Keratinocyte (primary cell): Measurements from ENCODE around the gene TADA3. TPM values are rescaled to one million over a fixed set of nuclear protein-coding genes. Genes with fewer than 3 reads are reported as not detected.

Source experiments
- DNase-seq: peaks from one replicate; pipeline ENCODE4 v3.0.0-alpha.2; 2011; ENCODE audit warnings: low read depth, missing footprints, low spot score
- FAIRE-seq: peaks from 2 replicates; lab custom pipeline; 2011; peaks lifted over from hg19 to GRCh38; lab: Jason Lieb, UNC
- H2AFZ ChIP-seq: 2 replicates; pipeline ENCODE4 v1.6.0; 2012; ENCODE audit warnings: low read length, control low read depth, inconsistent platforms; ENCODE audit not compliant: control insufficient read depth
- H3K27ac ChIP-seq: 2 replicates; pipeline ENCODE4 v1.5.1; 2011; ENCODE audit warnings: low read length; ENCODE audit not compliant: control insufficient read depth, insufficient read depth
- H3K27me3 ChIP-seq: 3 replicates; pipeline ENCODE4 v1.6.0; 2011; ENCODE audit warnings: low read length; ENCODE audit not compliant: control insufficient read depth, insufficient read depth; ENCODE audit errors: extremely low read depth
- H3K36me3 ChIP-seq, 2 experiments: 2 replicates in 1 of 2; 3 replicates in 1 of 2; pipeline ENCODE4 v1.5.1; 2011; ENCODE audit warnings: low read length in 2 of 2, mild to moderate bottlenecking in 1 of 2; ENCODE audit not compliant: control insufficient read depth in 2 of 2, insufficient read depth in 2 of 2; ENCODE audit errors: extremely low read depth in 1 of 2
- H3K4me1 ChIP-seq: 3 replicates; pipeline ENCODE4 v1.5.1; 2011; ENCODE audit warnings: low read length; ENCODE audit not compliant: control insufficient read depth, insufficient read depth; ENCODE audit errors: extremely low read depth
- H3K4me2 ChIP-seq: 3 replicates; pipeline ENCODE4 v1.6.0; 2011; ENCODE audit warnings: low read depth, low read length; ENCODE audit not compliant: control insufficient read depth, insufficient read depth; ENCODE audit errors: extremely low read depth
- H3K4me3 ChIP-seq, 3 experiments: fragments of 200-600 bp in 1 of 3; sonication (generic) in 1 of 3; 2 replicates in 2 of 3; 3 replicates in 1 of 3; pipeline ENCODE4 v1.5.1; 2011 to 2016; ENCODE audit warnings: low read length in 3 of 3, mild to moderate bottlenecking in 3 of 3, control low read depth in 2 of 3, inconsistent platforms in 1 of 3, low read depth in 1 of 3, mixed read lengths in 1 of 3, mixed run types in 1 of 3, moderate library complexity in 1 of 3; ENCODE audit not compliant: control insufficient read depth in 2 of 3, insufficient read depth in 2 of 3; ENCODE audit errors: extremely low read depth in 1 of 3
- H3K79me2 ChIP-seq: 2 replicates; pipeline ENCODE4 v1.6.0; 2012; ENCODE audit warnings: low read length; ENCODE audit not compliant: control insufficient read depth, insufficient read depth
- H3K9ac ChIP-seq: 3 replicates; pipeline ENCODE4 v1.6.0; 2011; ENCODE audit warnings: low read length; ENCODE audit not compliant: control insufficient read depth, insufficient read depth; ENCODE audit errors: extremely low read depth
- H3K9me1 ChIP-seq: 3 replicates; pipeline ENCODE4 v1.6.0; 2011; ENCODE audit warnings: low read length; ENCODE audit not compliant: control insufficient read depth, insufficient read depth; ENCODE audit errors: extremely low read depth
- H3K9me3 ChIP-seq: 2 replicates; pipeline ENCODE4 v1.5.1; 2012; ENCODE audit warnings: low read depth, low read length; ENCODE audit not compliant: control insufficient read depth
- H4K20me1 ChIP-seq: 3 replicates; pipeline ENCODE4 v1.6.0; 2011; ENCODE audit warnings: low read length; ENCODE audit not compliant: control insufficient read depth, insufficient read depth; ENCODE audit errors: extremely low read depth
- CTCF ChIP-seq, 3 experiments: IDR thresholded peaks in 1 of 3; conservative IDR thresholded peaks in 1 of 3; optimal IDR thresholded peaks in 1 of 3; 2 replicates in 2 of 3; 3 replicates in 1 of 3; pipeline versions ENCODE3 to v1.5.1; 2011; ENCODE audit warnings: low read length in 3 of 3, mild to moderate bottlenecking in 3 of 3, moderate library complexity in 2 of 3, control low read depth in 1 of 3, inconsistent platforms in 1 of 3; ENCODE audit not compliant: insufficient read depth in 2 of 3; ENCODE audit errors: extremely low read depth in 1 of 3
- EZH2 ChIP-seq: IDR thresholded peaks from one replicate; pipeline ENCODE4 v1.6.1; 2012; ENCODE audit warnings: inconsistent platforms, mild to moderate bottlenecking, low read length, moderate library complexity
- dilution Hi-C: fragments of 300-500 bp; cut with MboI; formaldehyde crosslinking; loops from one replicate; pipeline ENCODE4 v1.7.0; 2020; ENCODE audit warnings: low sequenced_read_pairs; ENCODE audit not compliant: extremely low pct_ligation_motif_present
- polyA plus RNA-seq, 5 experiments: library from polyadenylated mRNA; depleted of rRNA in 3 of 5; stranded (reverse) in 3 of 5; stranded (forward) in 1 of 5; unstranded in 1 of 5; fragments of >200 nt; gene quantifications; 1 replicate in 1 of 5; 2 replicates in 3 of 5; 3 replicates in 1 of 5; pipeline versions ENCODE4 v1.2.1 to v1.2.3, GENCODE V29; 2011 to 2012; ENCODE audit warnings: missing spikeins in 2 of 5, low read depth in 1 of 5, low replicate concordance in 1 of 5

TADA3 gene
- polyA plus RNA-seq, 1 donor (not counting 4 experiments of a cell fraction or from before 2014, with no cell fraction given) = 29.6 TPM

- Histone ChIP-seq H3K9me3 (no peaks in the 10 kb centered on the region), H3K27ac (no peak overlapping the region), H3K9me1 (no peaks in the 10 kb centered on the region), H3K9ac (peak overlapping the region; percentile 52), H2AFZ (peak overlapping the region; percentile 83), H3K79me2 (no peaks in the 10 kb centered on the region), H3K4me3 (peak overlapping the region; percentile 33 to 63 (median 36)), H3K4me1 (peaks cover 5% of the 10 kb centered on the region), H4K20me1 (no peaks in the 10 kb centered on the region), H3K36me3 (no peaks in the 10 kb centered on the region), H3K27me3 (peaks cover 5% of the 10 kb centered on the region), H3K4me2 (peak overlapping the region; percentile 79)
- DNase-seq = no peak
- no peak for TF ChIP-seq EZH2
- no peak for TF ChIP-seq CTCF (optimal IDR thresholded peaks at IDR 0.05 in 1 of 3, IDR thresholded peaks at IDR 0.05 in 1 of 3, conservative IDR thresholded peaks at IDR 0.05 in 1 of 3; ENCODE audit: extremely low read depth in 1 of 3, insufficient read depth in 2 of 3, low read length in 3 of 3)
- dilution Hi-C loops = no loop called here
- no peak for FAIRE-seq
Observed at GRCh38 chr3:9770276-9770812, 21.9 kb downstream of the TADA3 start.

- Histone ChIP-seq H3K9me1 (no peaks in the 10 kb centered on the region), H3K9ac (peak within 1 kb of the TSS; percentile 52), H3K4me1 (peaks cover 5% of the 10 kb centered on the region), H3K9me3 (no peaks in the 10 kb centered on the region), H4K20me1 (no peaks in the 10 kb centered on the region), H3K36me3 (no peaks in the 10 kb centered on the region), H3K27ac (no peak within 1 kb of the TSS), H3K4me2 (peak within 1 kb of the TSS; percentile 79), H3K79me2 (no peaks in the 10 kb centered on the region), H3K27me3 (peaks cover 5% of the 10 kb centered on the region), H3K4me3 (peak within 1 kb of the TSS; percentile 33 to 63 (median 36)), H2AFZ (peak within 1 kb of the TSS; percentile 83)
- FAIRE-seq (no peak), DNase-seq (no peak)
- TF ChIP-seq EZH2 (no peak), CTCF (optimal IDR thresholded peaks at IDR 0.05 in 1 of 3, IDR thresholded peaks at IDR 0.05 in 1 of 3, conservative IDR thresholded peaks at IDR 0.05 in 1 of 3; ENCODE audit: extremely low read depth in 1 of 3, insufficient read depth in 2 of 3, low read length in 3 of 3) (no peak)
- dilution Hi-C loops = no loop called here
Observed at GRCh38 chr3:9769426-9770275, 22.6 kb downstream of the TADA3 start, which contains the start of gene CAMK1. TSS of gene CAMK1 (minus strand) at chr3:9769947. CDS start at chr3:9767749, 2,198 bp downstream.
